Thyroid gland (tissue), 4 donors: ENCODE data around the gene ARHGEF4.

Experiments
- CTCF ChIP-seq, 6 experiments: fragments of 200-600 bp in 3 of 6; fragments of 450-650 bp in 3 of 6; sonication (generic) in 3 of 6; IDR thresholded peaks; one replicate each; pipeline ENCODE4 v1.5.1; 2016 to 2019; ENCODE audit warnings: antibody characterized with exemption in 6 of 6, mild to moderate bottlenecking in 2 of 6, inconsistent platforms in 1 of 6, moderate library complexity in 1 of 6
- POLR2A ChIP-seq, 2 donors: fragments of 450-650 bp; IDR thresholded peaks; one replicate each; pipeline ENCODE4 v1.6.1; 2017; ENCODE audit warnings: antibody characterized with exemption in 2 of 2, mild to moderate bottlenecking in 2 of 2, moderate library complexity in 1 of 2

GRCh38 chr2:130976591-130977237 lies 140.0 kb downstream of the ARHGEF4 start:
- TF ChIP-seq CTCF (IDR thresholded peaks at IDR 0.05) (no peak), POLR2A (IDR thresholded peaks at IDR 0.05) (no peak)
